Adrenal gland (tissue), 12 donors: ENCODE results near the gene CREB3L4. TPM values are rescaled to one million over a fixed set of nuclear protein-coding genes. Genes with fewer than 3 reads are reported as not detected.
"Not testable (repeated sequence)": the region's sequence is repeated elsewhere in the genome, so short reads cannot be mapped to it uniquely, and the experiment has no call there.

Experiments used
- DNase-seq, 7 donors: peaks; one replicate each; pipeline ENCODE4 v3.0.0-alpha.2; 2019 to 2020
- H3K27ac ChIP-seq, 5 donors: fragments of 200-600 bp; sonication (generic) in 4 of 5; 1 replicate in 3 of 5; 2 replicates in 2 of 5; pipeline versions ENCODE4 v1.5.1 to v1.8.0; 2016 to 2020; ENCODE audit warnings: mild to moderate bottlenecking in 1 of 5
- H3K27me3 ChIP-seq: fragments of 200-600 bp; 2 replicates; pipeline ENCODE4 v1.8.0; 2021
- H3K36me3 ChIP-seq, 2 donors: fragments of 200-600 bp; replicated peaks in 1 of 2; 1 replicate in 1 of 2; 2 replicates in 1 of 2; pipeline versions ENCODE4 v1.5.1 to v1.8.0; 2018 to 2022
- H3K4me1 ChIP-seq, 2 donors: fragments of 200-600 bp; replicated peaks in 1 of 2; 1 replicate in 1 of 2; 2 replicates in 1 of 2; pipeline versions ENCODE4 v1.5.1 to v1.8.0; 2018 to 2021
- H3K4me3 ChIP-seq, 4 donors: fragments of 200-600 bp; sonication (generic) in 3 of 4; one replicate each; pipeline ENCODE4 v1.5.1; 2016 to 2018
- H3K9me3 ChIP-seq, 3 donors: fragments of 200-600 bp; sonication (generic) in 1 of 3; replicated peaks in 1 of 3; 1 replicate in 2 of 3; 2 replicates in 1 of 3; pipeline versions ENCODE4 v1.5.1 to v1.8.0; 2016 to 2021
- CTCF ChIP-seq, 6 experiments: fragments of 450-650 bp in 4 of 6; fragments of 200-600 bp in 2 of 6; sonication (generic) in 1 of 6; IDR thresholded peaks; 1 replicate in 5 of 6; 2 replicates in 1 of 6; pipeline versions ENCODE4 v1.5.1 to v1.8.0; 2016 to 2021; ENCODE audit warnings: antibody characterized with exemption in 6 of 6, mild to moderate bottlenecking in 2 of 6, moderate library complexity in 1 of 6
- POLR2A ChIP-seq, 2 donors: fragments of 450-650 bp; IDR thresholded peaks; one replicate each; pipeline ENCODE4 v1.6.1; 2017; ENCODE audit warnings: antibody characterized with exemption in 2 of 2, mild to moderate bottlenecking in 2 of 2, moderate library complexity in 1 of 2
- WGBS, 4 donors: extraction: QIAGEN DNeasy Blood & Tissue Kit in 2 of 4; methylation state at CpG; one replicate each; pipeline versions ENCODE4 v1.1.5 to v1.1.7; 2013 to 2017; 5-methylcytosine and 5-hydroxymethylcytosine counted together
- intact Hi-C, 2 donors: fragments of 100-400 bp; cut with DNase I; formaldehyde crosslinking; loops; one replicate each; pipeline versions ENCODE4 v1.14.1 to v1.15.0; 2022 to 2023
- polyA plus RNA-seq, 3 donors: library from polyadenylated mRNA; stranded (reverse); fragments of 200-250 nt in 2 of 3; fragments of 350-450 nt in 1 of 3; fragmentation: Illumina TruSeq in 1 of 3; extraction: RNeasy Lipid Tissue Mini Kit (QIAGEN cat#74804) in 1 of 3; gene quantifications; one replicate each; pipeline ENCODE4 v1.2.3, GENCODE V29; 2013 to 2014
- total RNA-seq, 9 donors: library from RNA; depleted of rRNA in 4 of 9; stranded (reverse); fragments of >200 nt in 4 of 9; fragments of 120-200 nt in 1 of 9; fragmentation: NEBNext Ultra II Directional in 1 of 9; extraction: Animal tissue kit (Norgen Biotek cat#: 25700) in 1 of 9; gene quantifications; one replicate each; pipeline versions ENCODE4 v1.1.0 to v1.2.4, GENCODE V29; 2013 to 2023
- donor health status: healthy with polysubstance abuse.
- donor health status: Bipolar disorder and iron deficiency.
- donor health status: DM: yes; HTN: yes; CAD: no.
- donor health status: DM: no; HTN: no; CAD: no.
- donor health status: DM: no; HTN: no; CAD: no.
- donor health status: DM: yes; HTN: yes; CAD: no.

Gene CREB3L4
- total and polyA plus RNA-seq, 12 donors: 5.1 to 21.8 (median 15.1) TPM

GRCh38 chr1:154012129-154012528, 44.4 kb downstream of the CREB3L4 start:
- WGBS, 4 donors: 55 to 62% (median 56%) methylated on average over 1 of the region's 1 CpG
- TF ChIP-seq POLR2A (IDR thresholded peaks at IDR 0.05): no peak
- TF ChIP-seq CTCF (IDR thresholded peaks at IDR 0.05): no peak
- intact Hi-C loops: loop anchor here in 1 of 2 donors (10.0 kb wide), 1 partner anchor 133 kb away; no protein-coding TSS in a partner anchor

GRCh38 chr1:154012543-154012942, 44.8 kb downstream of the CREB3L4 start:
- WGBS, 4 donors: 95 to 96% (median 95%) methylated on average over 9 to 14 of the region's 14 CpGs

More at GRCh38 chr1:154012129-154012528, 44.4 kb downstream of the CREB3L4 start:
- Histone ChIP-seq H3K9me3 (no peaks in the 10 kb centered on the region), H3K4me3 (no peak overlapping the region), H3K36me3 (no peaks in the 10 kb centered on the region), H3K27me3 (no peaks in the 10 kb centered on the region), H3K4me1 (no peaks in the 10 kb centered on the region), H3K27ac (no peak overlapping the region)
- DNase-seq: no peak

GRCh38 chr1:154014154-154014907, 46.6 kb downstream of the CREB3L4 start:
- peak in 3 of 6 experiments; percentile 8 to 22 (median 16) for TF ChIP-seq CTCF (IDR thresholded peaks at IDR 0.05)
- TF ChIP-seq POLR2A (IDR thresholded peaks at IDR 0.05): no peak
- Histone ChIP-seq H3K36me3 (no peaks in the 10 kb centered on the region), H3K4me1 (no peaks in the 10 kb centered on the region), H3K27me3 (no peaks in the 10 kb centered on the region), H3K4me3 (no peak overlapping the region), H3K27ac (no peak overlapping the region), H3K9me3 (no peaks in the 10 kb centered on the region)
- DNase-seq: peak in 4 of 7 donors; percentile 30 to 61 (median 43)
- intact Hi-C loops: loop anchor here in 1 of 2 donors (10.0 kb wide), 1 partner anchor 130 kb away; no protein-coding TSS in a partner anchor
- WGBS, 4 donors: 39 to 56% (median 52%) methylated on average over 3 of the region's 3 CpGs

More at GRCh38 chr1:154012543-154012942, 44.8 kb downstream of the CREB3L4 start:
- not testable (repeated sequence) for H3K27ac ChIP-seq, DNase-seq, H3K9me3 ChIP-seq, H3K27me3 ChIP-seq, H3K36me3 ChIP-seq, H3K4me1 ChIP-seq, H3K4me3 ChIP-seq
- intact Hi-C loops: loop anchor here in 1 of 2 donors (10.0 kb wide), 1 partner anchor 132 kb away; no protein-coding TSS in a partner anchor

- H3K4me3 ChIP-seq: no peak overlapping the region
- DNase-seq: no peak
- intact Hi-C loops: loop anchor here in 1 of 2 donors (10.0 kb wide), 1 partner anchor 126 kb away; no protein-coding TSS in a partner anchor
- H3K4me1 ChIP-seq: no peaks in the 10 kb centered on the region
- no peaks in the 10 kb centered on the region for H3K36me3 ChIP-seq
- no peak overlapping the region for H3K27ac ChIP-seq
- no peaks in the 10 kb centered on the region for H3K9me3 ChIP-seq
- TF ChIP-seq POLR2A (IDR thresholded peaks at IDR 0.05) (no peak), CTCF (IDR thresholded peaks at IDR 0.05) (no peak)
- 44 to 62% (median 56%) methylated on average over 4 of the region's 4 CpGs for WGBS, 4 donors
- no peaks in the 10 kb centered on the region for H3K27me3 ChIP-seq
These were observed 51.6 kb downstream of the CREB3L4 start for GRCh38 chr1:154019269-154019668.
